ENCODE data around the gene SPATA31C2.
"Not testable (repeated sequence)": the region's sequence is repeated elsewhere in the genome, so short reads cannot be mapped to it uniquely, and the experiment has no call there.

SPATA31C2 gene

DNA sequence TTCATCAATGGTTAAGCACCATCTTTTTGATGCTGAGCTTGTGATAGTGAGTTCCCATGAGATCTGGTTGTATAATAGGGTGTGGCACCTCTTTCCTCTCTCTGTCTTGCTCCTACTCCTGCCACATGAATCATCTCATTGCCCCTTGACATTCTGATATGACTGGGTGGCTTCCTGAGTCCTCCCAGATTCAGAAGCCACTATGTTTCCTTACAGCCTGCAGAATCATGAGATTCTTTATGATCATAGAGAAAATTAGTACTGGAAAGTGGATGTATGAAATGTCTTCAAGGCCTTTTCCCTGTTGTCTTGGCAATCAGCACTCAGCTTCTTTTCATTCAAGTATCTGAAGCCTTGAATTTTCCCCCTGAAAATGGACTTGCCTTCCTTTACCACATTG, 14.9 kb downstream of the SPATA31C2 start:
- not testable (repeated sequence) for DNase-seq (ENCODE audit: low spot score)

DNA sequence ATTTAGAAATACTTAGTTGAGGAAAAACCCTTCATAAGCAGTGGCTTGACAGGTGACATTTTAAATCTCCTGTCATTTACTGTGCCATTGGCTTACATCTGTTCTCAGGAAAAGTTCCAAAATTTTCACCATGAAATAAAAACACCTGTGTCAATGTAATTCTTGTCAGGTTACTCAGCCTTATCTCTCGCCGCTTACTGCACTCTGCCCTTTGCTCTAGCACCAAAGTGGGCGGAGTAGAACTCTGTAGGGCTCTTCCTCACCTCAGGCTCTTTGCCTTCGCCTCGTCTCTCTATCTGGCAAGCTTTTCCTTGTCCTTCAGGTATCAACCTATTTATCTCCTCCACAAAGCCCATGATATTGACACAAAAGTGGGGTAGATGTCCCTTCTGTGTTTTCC, 20.2 kb downstream of the SPATA31C2 start:
- DNase-seq (ENCODE audit: low spot score), result not testable (repeated sequence)

GRCh38 chr9:88114968-88115612, 23.2 kb downstream of the SPATA31C2 start:
- DNase-seq (ENCODE audit: low spot score), result not testable (repeated sequence)

- DNase-seq (ENCODE audit: low spot score), result not testable (repeated sequence)
Observed at GRCh38 chr9:88114283-88114967, 23.9 kb downstream of the SPATA31C2 start.

GRCh38 chr9:88113156-88114130, 24.8 kb downstream of the SPATA31C2 start:
- DNase-seq (ENCODE audit: low spot score), result not testable (repeated sequence)

- no peak for DNase-seq (ENCODE audit: low spot score)
Observed at GRCh38 chr9:88110026-88110425, 28.2 kb downstream of the SPATA31C2 start.

DNA sequence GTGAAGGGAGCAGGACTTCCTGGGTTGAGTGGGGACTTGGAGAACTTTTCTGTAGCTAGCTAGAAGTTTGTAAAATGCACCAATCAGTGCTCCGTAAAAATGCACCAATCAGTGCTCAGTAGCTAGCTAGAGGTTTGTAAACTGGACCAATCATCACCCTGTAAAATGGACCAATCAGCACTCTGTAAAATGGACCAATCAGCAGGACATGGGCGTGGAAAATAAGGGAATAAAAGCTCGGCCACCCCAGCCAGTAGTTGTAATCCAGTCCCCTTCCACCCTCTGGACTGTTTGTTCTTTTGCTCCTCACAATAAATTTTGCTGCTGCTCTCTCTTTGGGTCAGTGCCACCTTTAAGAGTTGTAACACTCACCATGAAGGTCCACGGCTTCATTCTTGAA, 29.5 kb downstream of the SPATA31C2 start:
- DNase-seq (ENCODE audit: low spot score), result no peak

DNA sequence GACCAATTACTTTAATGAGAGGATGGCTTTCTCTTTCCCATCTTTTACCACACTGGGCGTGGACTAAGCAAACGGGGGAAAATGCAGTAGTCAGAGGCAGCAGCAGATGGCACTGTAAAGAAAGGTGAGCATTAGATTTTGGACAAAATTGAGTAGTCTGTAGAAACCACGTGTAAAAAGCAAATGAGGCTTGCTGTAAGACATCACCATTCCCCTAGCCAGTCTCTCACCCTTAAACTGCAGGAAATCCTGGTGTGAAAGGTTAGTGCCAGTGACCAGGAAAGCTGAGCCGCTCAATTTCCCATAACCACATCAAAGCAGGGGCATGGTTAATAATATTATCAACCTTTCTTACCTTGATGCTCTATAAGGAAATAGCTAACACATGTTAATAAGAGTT, 31.8 kb downstream of the SPATA31C2 start:
- no peak for DNase-seq (ENCODE audit: low spot score)

- peak; percentile 28 for DNase-seq (ENCODE audit: low spot score)
Observed at GRCh38 chr9:88092797-88093331, 45.4 kb downstream of the SPATA31C2 start.

DNA sequence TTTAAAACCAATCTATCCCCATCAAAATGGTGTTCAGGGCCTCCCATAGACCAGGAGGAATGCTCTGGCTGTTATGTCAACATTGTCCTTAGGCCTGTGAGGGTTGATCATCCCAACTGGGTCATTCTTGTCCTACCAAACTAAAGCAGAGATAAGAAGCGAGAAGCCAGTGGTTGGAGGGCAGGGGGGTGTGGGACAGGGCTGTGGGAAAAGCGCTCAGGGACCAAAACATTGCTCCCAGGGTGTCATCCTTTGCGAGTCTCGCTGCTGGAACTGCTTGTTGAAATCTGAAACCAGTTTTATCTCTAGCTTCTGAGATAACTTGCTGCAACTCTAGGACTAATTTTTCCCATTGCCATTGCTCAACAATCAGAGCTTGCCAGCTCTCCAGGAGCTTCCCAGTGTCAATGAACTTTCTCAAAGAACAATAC, 48.1 kb downstream of the SPATA31C2 start:
- DNase-seq (ENCODE audit: low spot score), result peak; percentile 14

GRCh38 chr9:88087906-88088305, 50.4 kb downstream of the SPATA31C2 start:
- no peak for DNase-seq (ENCODE audit: low spot score)

GRCh38 chr9:88085476-88085875, 52.8 kb downstream of the SPATA31C2 start:
- no peak for DNase-seq (ENCODE audit: low spot score)

DNA sequence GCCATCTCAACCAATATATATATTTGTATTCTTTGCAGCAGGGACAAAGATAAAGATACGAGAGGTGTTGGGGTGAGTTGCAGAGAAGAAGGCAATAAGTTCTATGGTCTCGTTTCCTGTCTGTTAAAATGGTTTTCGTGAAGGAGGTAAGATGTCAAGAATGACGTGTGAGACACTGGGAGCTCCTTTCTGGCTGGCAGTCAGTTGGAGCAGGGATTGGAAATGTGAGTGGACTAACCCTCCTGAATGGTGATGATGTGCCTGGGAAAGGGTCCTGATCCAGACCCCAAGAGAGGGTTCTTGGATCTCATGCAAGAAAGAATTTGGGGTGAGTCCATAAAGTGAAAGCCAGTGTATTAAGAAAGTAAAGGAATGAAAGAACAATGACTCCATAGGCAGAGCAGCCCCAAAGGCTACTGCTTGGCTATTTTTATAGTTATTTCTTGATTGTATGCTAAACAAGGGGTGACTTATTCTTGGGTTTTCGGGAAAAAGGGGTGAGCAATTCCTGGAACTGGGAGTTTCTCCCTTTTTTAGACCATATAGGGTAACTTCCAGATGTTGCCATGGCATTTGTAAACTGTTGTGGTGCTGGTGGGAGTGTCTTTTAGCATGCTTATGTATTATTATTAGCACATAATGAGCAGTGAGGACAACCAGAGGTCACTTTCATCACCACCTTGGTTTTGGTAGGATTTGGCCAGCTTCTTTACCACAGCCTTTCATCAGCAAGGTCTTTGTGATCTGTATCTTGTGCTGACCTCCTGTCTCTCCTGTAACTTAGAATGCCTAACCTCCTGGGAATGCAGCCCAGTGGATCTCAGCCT, 53.7 kb downstream of the SPATA31C2 start:
- DNase-seq (ENCODE audit: low spot score), result no peak
